GM12878 (cell line): ENCODE data around the gene PHAF1. TPM values are rescaled to one million over a fixed set of nuclear protein-coding genes. Genes with fewer than 3 reads are reported as not detected.

Experiments used
- ATAC-seq: fragments of 200-7000 bp; cut with Tn5 transposase; 3 replicates; pipeline ENCODE4 v1.9.1; 2020; ENCODE audit warnings: mild to moderate bottlenecking, moderate library complexity
- BruUV-seq: library from RNA; stranded (reverse); fragments of 400-500 nt; replicated peaks from 2 replicates; lab custom pipeline; 2021; lab: Mats Ljungman, UMichigan
- CTCF ChIA-PET: fragments of 300-600 bp; sonication (Branson Sonifier 250); formaldehyde crosslinking; extraction: SDS; loops from one replicate; lab custom pipeline; 2021; ENCODE audit warnings: inconsistent platforms; lab: Yijun Ruan, JAX
- POLR2A ChIA-PET: fragments of 350-600 bp; formaldehyde crosslinking; extraction: SDS; loops from one replicate; lab custom pipeline; 2021; ENCODE audit warnings: inconsistent platforms; lab: Charles Lee
- RAD21 ChIA-PET: fragments of 300-600 bp; sonication (Branson Sonifier 250); formaldehyde crosslinking; loops from one replicate; lab custom pipeline; 2023; ENCODE audit warnings: antibody characterized with exemption; ENCODE audit not compliant: unreplicated experiment; lab: Charles Lee
- SMC1A ChIA-PET: fragments of 300-600 bp; sonication (Branson Sonifier 250); formaldehyde crosslinking; loops from one replicate; lab custom pipeline; 2023; ENCODE audit not compliant: unreplicated experiment, uncharacterized antibody; lab: Charles Lee
- DNase-seq: peaks from one replicate; pipeline ENCODE4 v3.0.0-alpha.2; 2011; ENCODE audit warnings: low read depth, low spot score
- FAIRE-seq: peaks from 3 replicates; lab custom pipeline; 2011; peaks lifted over from hg19 to GRCh38; lab: Jason Lieb, UNC
- H2AFZ ChIP-seq: 2 replicates; pipeline ENCODE4 v1.6.0; 2011; ENCODE audit warnings: low read depth, low read length, control low read depth; ENCODE audit not compliant: control insufficient read depth
- H3K27ac ChIP-seq: 2 replicates; pipeline ENCODE4 v1.5.1; 2011; ENCODE audit warnings: control low read depth; ENCODE audit not compliant: control insufficient read depth, insufficient read depth
- H3K27me3 ChIP-seq, 2 experiments: replicated peaks in 1 of 2; 2 replicates each; pipeline versions ENCODE4 v1.6.0 to v1.6.1; 2011; ENCODE audit warnings: low read length in 1 of 2; ENCODE audit not compliant: control insufficient read depth in 2 of 2, insufficient read depth in 2 of 2
- H3K36me3 ChIP-seq, 2 experiments: 2 replicates each; pipeline ENCODE4 v1.5.1; 2011; ENCODE audit warnings: low read length in 1 of 2; ENCODE audit not compliant: control insufficient read depth in 2 of 2, insufficient read depth in 2 of 2
- H3K4me1 ChIP-seq: 2 replicates; pipeline ENCODE4 v1.6.1; 2011; ENCODE audit warnings: mild to moderate bottlenecking, low read length, moderate library complexity, mixed read lengths; ENCODE audit not compliant: control insufficient read depth, insufficient read depth
- H3K4me2 ChIP-seq: 2 replicates; pipeline ENCODE4 v1.6.0; 2011; ENCODE audit warnings: control low read depth; ENCODE audit not compliant: control insufficient read depth, insufficient read depth
- H3K4me3 ChIP-seq: fragments of 200-600 bp; sonication (generic); 2 replicates; pipeline ENCODE4 v1.5.1; 2016
- H3K79me2 ChIP-seq: 2 replicates; pipeline ENCODE4 v1.6.0; 2011; ENCODE audit warnings: low read length; ENCODE audit not compliant: control insufficient read depth, insufficient read depth
- H3K9ac ChIP-seq: 2 replicates; pipeline ENCODE4 v1.8.0; 2011; ENCODE audit warnings: low read length, control low read depth, mixed read lengths; ENCODE audit not compliant: control insufficient read depth, insufficient read depth
- H3K9me3 ChIP-seq: replicated peaks from 3 replicates; pipeline ENCODE4 v1.5.1; 2011; ENCODE audit warnings: mild to moderate bottlenecking, low read length; ENCODE audit not compliant: control insufficient read depth, insufficient read depth
- H4K20me1 ChIP-seq: 2 replicates; pipeline ENCODE4 v1.6.0; 2011; ENCODE audit not compliant: control insufficient read depth, insufficient read depth
- CHD2 ChIP-seq: IDR thresholded peaks from 2 replicates; pipeline ENCODE4 v1.6.1; 2011; ENCODE audit warnings: low read depth, low read length, improper control_type of control experiment, borderline replicate concordance
- FOS ChIP-seq: IDR thresholded peaks from 3 replicates; pipeline ENCODE4 v1.6.1; 2011; ENCODE audit warnings: borderline replicate concordance; ENCODE audit not compliant: insufficient read length; ENCODE audit errors: extremely low read depth
- NR2C1 ChIP-seq: fragments of 450-650 bp; IDR thresholded peaks from 2 replicates; pipeline ENCODE4 v1.6.1; 2017; ENCODE audit warnings: antibody characterized with exemption, mild to moderate bottlenecking, moderate library complexity
- RELA ChIP-seq: fragments of 450-650 bp; IDR thresholded peaks from 2 replicates; pipeline ENCODE4 v1.8.0; 2014; ENCODE audit warnings: borderline replicate concordance; ENCODE audit not compliant: partially characterized antibody
- ZSCAN29 ChIP-seq: fragments of 450-650 bp; IDR thresholded peaks from 2 replicates; pipeline ENCODE4 v1.6.1; 2017; ENCODE audit warnings: mild to moderate bottlenecking, moderate library complexity
- WGBS: methylation state at CpG from one replicate; pipeline ENCODE4 v1.1.6; 2016; ENCODE audit warnings: low lambda C conversion rate; ENCODE audit not compliant: insufficient replicate concordance, insufficient coverage; ENCODE audit errors: missing lambda C conversion rate; 5-methylcytosine and 5-hydroxymethylcytosine counted together
- in situ Hi-C: fragments of 300-500 bp; cut with MboI; formaldehyde crosslinking; loops from 9 replicates; pipeline ENCODE4 v1.14.3; 2018; ENCODE audit warnings: mixed read lengths
- intact Hi-C: fragments of 100-400 bp; cut with micrococcal nuclease; formaldehyde crosslinking; loops from one replicate; pipeline ENCODE4 v1.14.2; 2022; ENCODE audit not compliant: unreplicated experiment
- polyA plus RNA-seq, 11 experiments: library from polyadenylated mRNA; depleted of rRNA in 4 of 11; unstranded in 6 of 11; stranded (reverse) in 5 of 11; fragments of >200 nt; fragmentation: Nextera tagmentation in 4 of 11; fragmentation: Illumina TruSeq in 1 of 11; extraction: Ambion mirVana in 4 of 11; extraction: Trizol in 1 of 11; gene quantifications; 1 replicate in 1 of 11; 2 replicates in 10 of 11; pipeline versions ENCODE4 v1.2.1 to v1.2.3, GENCODE V29; 2011 to 2016; ENCODE audit warnings: inconsistent platforms in 2 of 11, missing spikeins in 2 of 11, low read depth in 1 of 11
- total RNA-seq, 4 experiments: library from RNA; depleted of rRNA in 3 of 4; stranded (reverse); fragments of >200 nt in 3 of 4; fragmentation: Illumina TruSeq in 1 of 4; extraction: Trizol in 1 of 4; gene quantifications; 2 replicates each; pipeline versions ENCODE4 v1.2.1 to v1.2.3, GENCODE V29; 2013 to 2021
- TF ChIP-seq, protein P1 (sequence below): fragments of 450-650 bp; IDR thresholded peaks from 2 replicates; pipeline ENCODE4 v1.6.1; 2018; ENCODE audit warnings: mild to moderate bottlenecking, low read depth, moderate library complexity; ENCODE audit not compliant: partially characterized antibody

PHAF1 gene
- total and polyA plus RNA-seq, 10 of the 15 experiments (the other 5 are each of a cell fraction or from before 2014, with no cell fraction given) = 4.5 to 20.9 (median 14.9) TPM

DNA sequence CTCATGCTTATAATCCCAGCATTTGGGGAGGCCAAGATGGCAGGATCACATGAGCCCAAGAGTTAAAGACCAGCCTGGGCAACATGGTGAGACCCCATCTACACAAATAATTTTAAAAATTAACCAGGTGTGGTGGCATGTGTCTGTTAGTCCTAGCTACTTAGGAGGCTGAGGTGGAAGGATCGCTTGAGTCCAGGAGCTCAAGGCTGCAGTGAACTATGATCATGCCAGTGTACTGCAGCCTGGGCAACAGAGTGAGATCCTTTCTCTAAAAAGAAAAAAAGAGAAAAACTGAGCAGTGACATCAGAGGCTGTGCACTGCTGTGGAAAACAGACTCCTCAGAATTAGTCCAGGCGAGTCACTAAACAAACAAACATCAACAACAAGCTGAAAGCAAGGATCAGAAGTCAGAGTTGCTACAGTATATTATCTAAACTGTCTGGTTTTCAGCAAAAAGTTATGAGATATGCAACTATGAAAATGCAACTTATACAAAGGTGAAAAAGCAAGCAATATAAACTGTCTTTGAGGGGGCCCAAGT, 41.5 kb upstream of the PHAF1 start:
- Histone ChIP-seq H3K27me3 (no peaks in the 10 kb centered on the region), H3K9me3 (no peaks in the 10 kb centered on the region), H3K4me3 (no peak overlapping the region), H2AFZ (no peak overlapping the region), H4K20me1 (no peaks in the 10 kb centered on the region), H3K36me3 (peaks cover 11 to 21% of the 10 kb centered on the region in 2 experiments), H3K27ac (no peak overlapping the region), H3K9ac (no peak overlapping the region), H3K4me1 (peaks cover 4% of the 10 kb centered on the region), H3K79me2 (peaks cover 13% of the 10 kb centered on the region), H3K4me2 (no peak overlapping the region)
- intact Hi-C loops = no loop called here
- BruUV-seq = no TSS peak
- ATAC-seq (no peak), DNase-seq (no peak), FAIRE-seq (no peak)
- ChIA-PET SMC1A (interaction anchor here (0.9 to 1.5 kb wide), 3 partner anchors 13 to 50 kb away, joined by 3 to 5 read pairs (median 4); no protein-coding TSS in a partner anchor), POLR2A (interaction anchor here (0.6 to 1.2 kb wide), 3 partner anchors 19 to 179 kb away, joined by 3 to 6 read pairs (median 3); no protein-coding TSS in a partner anchor), RAD21 (interaction anchor here (1.2 kb wide), 1 partner anchor 37 kb away, joined by 4 read pairs; no protein-coding TSS in a partner anchor), CTCF (interaction anchor here (0.8 to 1.2 kb wide), 2 partner anchors 32 to 36 kb away, joined by 3 read pairs; no protein-coding TSS in a partner anchor)
- no peak for TF ChIP-seq NR2C1
- TF ChIP-seq FOS = no peak
- no peak for TF ChIP-seq CHD2
- no peak for TF ChIP-seq ZSCAN29
- no peak for TF ChIP-seq RELA
- TF ChIP-seq, protein P1, sequence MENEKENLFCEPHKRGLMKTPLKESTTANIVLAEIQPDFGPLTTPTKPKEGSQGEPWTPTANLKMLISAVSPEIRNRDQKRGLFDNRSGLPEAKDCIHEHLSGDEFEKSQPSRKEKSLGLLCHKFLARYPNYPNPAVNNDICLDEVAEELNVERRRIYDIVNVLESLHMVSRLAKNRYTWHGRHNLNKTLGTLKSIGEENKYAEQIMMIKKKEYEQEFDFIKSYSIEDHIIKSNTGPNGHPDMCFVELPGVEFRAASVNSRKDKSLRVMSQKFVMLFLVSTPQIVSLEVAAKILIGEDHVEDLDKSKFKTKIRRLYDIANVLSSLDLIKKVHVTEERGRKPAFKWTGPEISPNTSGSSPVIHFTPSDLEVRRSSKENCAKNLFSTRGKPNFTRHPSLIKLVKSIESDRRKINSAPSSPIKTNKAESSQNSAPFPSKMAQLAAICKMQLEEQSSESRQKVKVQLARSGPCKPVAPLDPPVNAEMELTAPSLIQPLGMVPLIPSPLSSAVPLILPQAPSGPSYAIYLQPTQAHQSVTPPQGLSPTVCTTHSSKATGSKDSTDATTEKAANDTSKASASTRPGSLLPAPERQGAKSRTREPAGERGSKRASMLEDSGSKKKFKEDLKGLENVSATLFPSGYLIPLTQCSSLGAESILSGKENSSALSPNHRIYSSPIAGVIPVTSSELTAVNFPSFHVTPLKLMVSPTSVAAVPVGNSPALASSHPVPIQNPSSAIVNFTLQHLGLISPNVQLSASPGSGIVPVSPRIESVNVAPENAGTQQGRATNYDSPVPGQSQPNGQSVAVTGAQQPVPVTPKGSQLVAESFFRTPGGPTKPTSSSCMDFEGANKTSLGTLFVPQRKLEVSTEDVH = no peak
- in situ Hi-C loops = no loop called here
- WGBS = 95% methylated on average over 2 of the region's 2 CpGs
